GM12878 (cell line): Measurements from ENCODE around the gene DAAM1.

ENCODE experiments used
- GABPA ChIP-seq: IDR thresholded peaks from 2 replicates; pipeline ENCODE4 v1.6.1; 2014; ENCODE audit warnings: antibody characterized with exemption, low read depth, mild to moderate bottlenecking, inconsistent platforms
- MYC ChIP-seq: IDR thresholded peaks from 2 replicates; pipeline ENCODE4 v1.6.1; 2011; ENCODE audit warnings: mild to moderate bottlenecking, low read length, moderate library complexity, inconsistent platforms; ENCODE audit not compliant: insufficient read depth, insufficient replicate concordance, insufficient read length, severe bottlenecking
- POLR2A ChIP-seq: IDR thresholded peaks from 2 replicates; pipeline ENCODE4 v1.6.1; 2011; ENCODE audit warnings: low read depth, mild to moderate bottlenecking, low read length
- POLR2AphosphoS5 ChIP-seq: IDR thresholded peaks from 2 replicates; pipeline ENCODE4 v1.6.1; 2011; ENCODE audit warnings: mild to moderate bottlenecking, low read length, inconsistent platforms
- TF ChIP-seq, protein P1 (sequence below), 3 experiments: IDR thresholded peaks in 2 of 3; conservative IDR thresholded peaks in 1 of 3; 2 replicates each; pipeline ENCODE4 v1.5.1; 2011; ENCODE audit warnings: low read depth in 3 of 3, low read length in 3 of 3, mild to moderate bottlenecking in 3 of 3, control low read depth in 2 of 3, moderate library complexity in 2 of 3, inconsistent platforms in 1 of 3, mixed read lengths in 1 of 3; ENCODE audit not compliant: control insufficient read depth in 2 of 3, insufficient read depth in 1 of 3; ENCODE audit errors: extremely low read depth in 1 of 3
- TF ChIP-seq, protein P2 (sequence below): fragments of 450-650 bp; IDR thresholded peaks from 2 replicates; pipeline ENCODE4 v1.6.1; 2017; ENCODE audit warnings: mild to moderate bottlenecking, low read depth, inconsistent platforms; ENCODE audit not compliant: poor library complexity, severe bottlenecking

DNA sequence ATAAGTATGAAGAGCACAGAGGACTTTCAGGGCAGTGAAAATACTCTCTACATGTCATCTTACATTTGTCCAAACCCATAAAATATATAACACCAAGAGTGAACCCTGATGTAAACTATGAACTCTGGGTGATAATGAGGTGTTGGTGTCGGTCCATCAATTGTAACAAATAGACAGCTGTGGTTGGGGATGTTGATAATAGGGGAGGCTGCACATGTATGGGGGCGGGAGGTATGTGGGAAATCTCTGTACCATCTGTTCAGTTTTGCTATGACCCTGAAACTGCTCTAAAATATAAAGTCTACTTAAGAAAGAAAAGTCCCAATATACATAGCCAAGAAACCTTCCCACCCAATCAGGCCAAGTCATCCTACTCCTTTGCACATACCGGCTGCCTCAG lies 188.2 kb downstream of the DAAM1 start:
- no peak for TF ChIP-seq POLR2A
- TF ChIP-seq GABPA: no peak
- no peak for TF ChIP-seq MYC
- no peak for TF ChIP-seq POLR2AphosphoS5
- TF ChIP-seq, protein P1, sequence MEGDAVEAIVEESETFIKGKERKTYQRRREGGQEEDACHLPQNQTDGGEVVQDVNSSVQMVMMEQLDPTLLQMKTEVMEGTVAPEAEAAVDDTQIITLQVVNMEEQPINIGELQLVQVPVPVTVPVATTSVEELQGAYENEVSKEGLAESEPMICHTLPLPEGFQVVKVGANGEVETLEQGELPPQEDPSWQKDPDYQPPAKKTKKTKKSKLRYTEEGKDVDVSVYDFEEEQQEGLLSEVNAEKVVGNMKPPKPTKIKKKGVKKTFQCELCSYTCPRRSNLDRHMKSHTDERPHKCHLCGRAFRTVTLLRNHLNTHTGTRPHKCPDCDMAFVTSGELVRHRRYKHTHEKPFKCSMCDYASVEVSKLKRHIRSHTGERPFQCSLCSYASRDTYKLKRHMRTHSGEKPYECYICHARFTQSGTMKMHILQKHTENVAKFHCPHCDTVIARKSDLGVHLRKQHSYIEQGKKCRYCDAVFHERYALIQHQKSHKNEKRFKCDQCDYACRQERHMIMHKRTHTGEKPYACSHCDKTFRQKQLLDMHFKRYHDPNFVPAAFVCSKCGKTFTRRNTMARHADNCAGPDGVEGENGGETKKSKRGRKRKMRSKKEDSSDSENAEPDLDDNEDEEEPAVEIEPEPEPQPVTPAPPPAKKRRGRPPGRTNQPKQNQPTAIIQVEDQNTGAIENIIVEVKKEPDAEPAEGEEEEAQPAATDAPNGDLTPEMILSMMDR (IDR thresholded peaks at IDR 0.05 in 2 of 3, conservative IDR thresholded peaks at IDR 0.05 in 1 of 3; ENCODE audit: control insufficient read depth in 2 of 3, extremely low read depth in 1 of 3, insufficient read depth in 1 of 3, low read depth in 3 of 3, low read length in 3 of 3): no peak
- TF ChIP-seq, protein P2, sequence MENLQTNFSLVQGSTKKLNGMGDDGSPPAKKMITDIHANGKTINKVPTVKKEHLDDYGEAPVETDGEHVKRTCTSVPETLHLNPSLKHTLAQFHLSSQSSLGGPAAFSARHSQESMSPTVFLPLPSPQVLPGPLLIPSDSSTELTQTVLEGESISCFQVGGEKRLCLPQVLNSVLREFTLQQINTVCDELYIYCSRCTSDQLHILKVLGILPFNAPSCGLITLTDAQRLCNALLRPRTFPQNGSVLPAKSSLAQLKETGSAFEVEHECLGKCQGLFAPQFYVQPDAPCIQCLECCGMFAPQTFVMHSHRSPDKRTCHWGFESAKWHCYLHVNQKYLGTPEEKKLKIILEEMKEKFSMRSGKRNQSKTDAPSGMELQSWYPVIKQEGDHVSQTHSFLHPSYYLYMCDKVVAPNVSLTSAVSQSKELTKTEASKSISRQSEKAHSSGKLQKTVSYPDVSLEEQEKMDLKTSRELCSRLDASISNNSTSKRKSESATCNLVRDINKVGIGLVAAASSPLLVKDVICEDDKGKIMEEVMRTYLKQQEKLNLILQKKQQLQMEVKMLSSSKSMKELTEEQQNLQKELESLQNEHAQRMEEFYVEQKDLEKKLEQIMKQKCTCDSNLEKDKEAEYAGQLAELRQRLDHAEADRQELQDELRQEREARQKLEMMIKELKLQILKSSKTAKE: peak; percentile 36
